ENCODE measurements around the gene ADAMTS12.

ADAMTS12 gene

DNA sequence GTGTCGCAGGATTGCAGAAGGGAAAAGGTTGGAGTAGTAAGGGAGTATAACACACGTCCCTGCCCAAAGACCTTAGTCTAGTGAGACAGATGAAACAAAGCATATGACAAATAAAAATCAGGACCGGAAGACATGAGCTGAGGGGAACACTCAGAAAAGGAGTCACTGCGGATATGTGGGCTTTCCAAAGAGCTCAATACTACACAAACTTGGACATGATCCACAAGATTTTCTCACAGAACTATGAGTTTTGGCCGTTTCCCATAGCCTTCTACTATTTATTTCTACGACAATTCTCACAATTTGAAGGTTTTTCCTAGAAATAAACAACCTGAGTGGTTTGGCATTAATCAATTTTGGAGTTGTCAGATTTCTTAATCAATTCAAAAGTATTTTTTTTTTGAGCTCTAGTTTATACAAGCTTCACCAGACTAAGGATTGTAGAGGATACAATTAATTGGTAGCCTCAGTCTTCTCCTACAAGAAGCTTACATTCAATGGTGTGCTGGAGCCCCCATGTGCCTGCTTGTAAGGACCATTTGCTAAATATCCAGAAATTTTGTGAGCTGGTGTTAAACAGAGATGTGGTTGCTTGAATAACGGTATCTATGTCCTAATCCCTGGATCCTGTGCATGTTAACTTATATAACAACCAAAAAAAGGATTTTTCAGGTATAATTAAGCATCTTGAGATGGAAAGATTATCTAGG, 91.4 kb downstream of the ADAMTS12 start:
- DNase-seq: no peak

- DNase-seq: no peak
Observed at GRCh38 chr5:33795496-33795895, 96.3 kb downstream of the ADAMTS12 start.

DNA sequence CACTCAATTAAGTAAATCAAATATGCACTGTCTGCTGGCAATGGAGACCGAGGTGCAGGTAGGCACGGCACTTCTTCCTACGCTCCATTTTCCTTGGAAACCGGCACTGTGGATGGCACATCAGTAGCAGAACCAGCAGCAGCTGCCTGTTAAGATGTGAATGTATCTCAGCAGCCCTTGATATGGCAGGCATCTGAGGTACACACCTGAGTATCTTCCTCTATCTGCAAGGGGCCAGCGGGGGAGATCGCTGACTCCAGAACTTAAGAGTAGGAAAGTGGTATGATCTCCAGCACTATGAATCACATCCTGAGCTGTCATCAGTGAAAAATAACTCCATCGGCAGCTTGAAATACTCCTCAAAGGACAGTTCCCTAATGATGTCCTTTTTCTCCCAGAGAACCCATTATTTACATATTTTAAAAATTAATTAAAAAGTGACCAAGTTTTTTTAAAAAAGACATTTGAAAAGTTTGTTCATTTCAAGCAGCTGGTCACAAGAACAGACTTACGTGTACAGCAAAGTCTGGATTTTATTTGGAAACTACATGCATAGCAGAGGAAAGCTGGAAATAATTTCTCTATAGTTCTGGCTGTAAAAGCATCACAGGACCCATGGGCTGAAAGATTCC, 97.1 kb downstream of the ADAMTS12 start:
- DNase-seq: no peak

GRCh38 chr5:33793836-33794549, 97.8 kb downstream of the ADAMTS12 start:
- DNase-seq: no peak

DNA sequence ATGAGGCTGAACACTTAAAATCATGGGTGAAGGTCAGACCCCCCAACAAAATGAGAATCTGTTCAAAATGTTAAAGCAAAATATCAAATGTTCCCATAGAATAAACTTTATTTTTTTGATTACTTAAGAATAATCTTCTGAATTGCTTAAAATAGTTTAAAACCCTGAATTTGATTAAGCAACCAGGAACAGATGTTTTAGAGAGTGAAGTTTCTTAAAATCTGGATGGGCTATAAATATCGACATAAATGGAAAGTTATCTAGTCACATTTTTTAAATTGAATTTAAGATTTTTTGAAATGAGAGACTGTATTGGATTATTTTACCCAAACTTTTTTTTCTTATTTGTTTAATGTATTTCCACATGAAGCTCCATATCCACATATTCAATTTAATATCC, 98.5 kb downstream of the ADAMTS12 start:
- DNase-seq: no peak

GRCh38 chr5:33792559-33792958, 99.2 kb downstream of the ADAMTS12 start:
- DNase-seq: no peak

DNA sequence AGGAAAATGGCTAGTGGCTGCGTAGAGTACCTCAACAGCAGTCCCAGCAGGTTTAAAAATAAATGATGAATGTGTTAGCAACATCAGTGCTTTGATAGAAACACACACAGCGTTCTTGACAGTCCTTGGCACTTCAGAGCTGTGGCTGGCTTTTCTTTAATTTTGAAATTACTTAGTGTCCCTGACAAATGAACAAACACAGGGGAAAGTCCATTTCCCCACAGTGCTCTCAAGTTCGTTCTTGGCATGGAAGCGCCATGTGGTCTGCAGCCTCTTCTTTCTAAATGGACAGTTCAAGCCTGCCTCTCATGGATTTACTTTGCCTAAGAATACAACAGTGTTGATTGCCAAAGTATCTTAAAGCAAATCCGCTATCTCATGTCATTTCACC, 102.2 kb downstream of the ADAMTS12 start:
- no peak for DNase-seq

GRCh38 chr5:33788922-33789566, 102.7 kb downstream of the ADAMTS12 start:
- DNase-seq: no peak

GRCh38 chr5:33785571-33785970, 106.2 kb downstream of the ADAMTS12 start:
- no peak for DNase-seq

GRCh38 chr5:33781286-33781685, 110.5 kb downstream of the ADAMTS12 start:
- no peak for DNase-seq

- no peak for DNase-seq
Observed at GRCh38 chr5:33776151-33776660, 115.6 kb downstream of the ADAMTS12 start.

DNA sequence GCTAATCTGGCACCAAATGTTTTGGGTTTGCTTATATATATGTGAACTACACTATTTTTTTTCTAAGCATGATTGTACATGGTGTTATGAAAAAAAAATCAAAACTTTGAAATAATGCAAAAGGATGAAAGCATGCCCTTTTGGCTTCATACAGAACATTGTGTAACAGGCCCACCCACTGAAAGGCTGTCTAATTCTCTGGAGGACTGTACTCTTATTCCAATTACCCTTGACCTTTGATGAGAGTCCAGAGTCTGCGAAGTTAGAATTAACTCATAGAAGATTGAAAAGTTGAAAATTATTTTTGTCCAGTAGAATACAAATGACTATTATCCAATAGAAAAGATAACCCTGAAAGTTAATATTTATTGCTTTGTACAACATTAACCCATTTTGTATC, 117.4 kb downstream of the ADAMTS12 start:
- DNase-seq: no peak

DNA sequence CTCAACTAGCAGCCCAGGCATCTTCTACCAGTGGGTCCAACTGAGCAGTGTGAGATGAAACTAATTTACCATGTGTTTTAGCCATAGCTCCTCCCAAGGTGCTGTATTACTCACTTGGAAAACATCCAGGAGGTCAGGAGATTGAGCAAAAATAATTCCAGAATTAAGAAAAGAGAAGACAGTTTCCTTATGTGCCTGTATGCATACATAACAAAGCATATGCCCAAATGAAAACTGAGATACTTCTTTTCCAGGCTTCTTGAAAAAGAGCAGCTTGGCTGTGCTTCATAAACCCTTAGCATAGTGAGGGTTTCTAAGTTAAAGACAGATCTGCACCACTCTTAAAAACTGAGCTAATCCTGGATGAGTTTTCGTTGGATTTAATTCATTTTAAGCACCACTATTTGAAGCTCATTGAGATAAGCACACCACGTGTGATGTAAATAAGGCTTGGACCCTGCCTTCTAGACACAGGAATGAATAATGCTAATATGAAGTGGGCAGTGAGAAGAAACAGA, 119.4 kb downstream of the ADAMTS12 start:
- DNase-seq: no peak

- DNase-seq: no peak
Observed at GRCh38 chr5:33769968-33770367, 121.8 kb downstream of the ADAMTS12 start.

DNA sequence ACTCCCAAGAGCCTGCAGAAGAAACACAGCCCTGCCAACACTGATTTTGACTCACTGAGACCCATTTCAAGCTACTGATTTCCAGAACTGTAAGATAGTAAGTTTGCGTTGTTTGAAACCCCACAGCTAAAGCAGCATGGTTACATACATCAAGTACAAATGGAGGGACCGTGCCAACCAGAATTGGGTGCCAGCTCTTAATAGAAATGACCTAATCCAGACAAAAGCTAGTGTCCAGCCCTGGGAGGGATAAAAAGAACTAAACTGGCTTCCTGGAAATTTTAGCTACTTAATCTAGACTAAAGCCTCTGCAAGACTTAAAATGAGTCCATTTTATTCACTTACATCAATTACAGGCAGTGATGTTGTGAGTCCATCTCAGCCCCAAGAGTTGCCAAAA, 122.6 kb downstream of the ADAMTS12 start:
- no peak for DNase-seq

DNA sequence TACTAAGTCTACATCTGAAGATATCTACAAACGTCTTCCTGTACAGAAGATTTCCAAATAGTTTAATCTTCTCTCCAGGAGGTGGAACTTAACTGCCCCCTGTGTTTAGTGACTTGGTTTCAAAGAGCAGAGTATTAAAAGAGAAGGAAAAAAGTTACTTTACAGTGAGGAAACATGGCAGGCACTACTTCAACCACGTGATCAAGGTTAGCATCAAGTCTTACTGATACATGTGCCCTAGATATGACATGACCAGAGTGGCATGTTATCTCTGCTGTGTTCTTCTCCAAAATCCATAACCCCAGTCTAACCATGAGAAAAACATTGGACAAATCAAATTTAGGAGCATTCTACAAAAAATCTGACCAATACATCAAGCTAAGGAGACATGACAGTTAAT, 125.8 kb downstream of the ADAMTS12 start:
- no peak for DNase-seq

- no peak for DNase-seq
Observed at GRCh38 chr5:33764786-33765185, 127.0 kb downstream of the ADAMTS12 start.

DNA sequence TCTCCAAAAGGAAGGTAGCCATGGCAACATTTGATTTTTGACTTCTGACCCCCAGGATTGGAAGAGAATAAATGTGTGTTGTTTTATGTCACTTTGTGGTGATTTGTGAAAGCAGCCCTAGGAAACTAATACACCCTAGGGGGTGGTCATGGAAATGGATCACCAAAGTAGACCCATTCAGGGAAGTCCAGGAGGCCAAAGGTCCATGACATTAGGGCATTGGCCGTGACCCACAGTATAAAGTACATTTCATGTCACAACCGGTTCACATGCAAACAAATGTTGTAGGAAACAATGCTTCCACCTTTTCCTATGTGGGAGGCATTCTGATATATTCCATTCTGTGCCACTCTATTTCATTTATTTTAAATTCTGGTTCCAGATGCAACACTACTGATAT, 128.4 kb downstream of the ADAMTS12 start:
- no peak for DNase-seq

DNA sequence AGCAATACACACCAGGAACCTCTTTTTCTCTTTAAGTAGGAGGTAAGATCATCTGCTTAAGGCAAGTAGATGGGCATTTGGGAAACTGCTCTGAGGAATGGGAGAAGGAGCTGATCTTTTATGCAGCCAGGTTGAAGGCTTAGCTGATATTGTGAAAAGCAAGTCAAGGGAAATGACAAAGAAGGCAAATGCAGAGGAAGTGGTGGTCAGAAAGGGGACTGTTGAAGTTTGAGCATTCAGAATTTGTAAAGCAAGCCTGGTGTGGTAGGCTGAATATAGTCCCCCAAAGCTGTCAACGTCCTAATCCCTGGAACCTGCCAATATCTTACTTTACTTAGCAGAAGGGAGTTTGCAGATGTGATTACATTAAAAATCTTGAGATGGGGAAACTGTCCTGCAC, 128.9 kb downstream of the ADAMTS12 start:
- no peak for DNase-seq

GRCh38 chr5:33761139-33761538, 130.7 kb downstream of the ADAMTS12 start:
- DNase-seq: no peak

DNA sequence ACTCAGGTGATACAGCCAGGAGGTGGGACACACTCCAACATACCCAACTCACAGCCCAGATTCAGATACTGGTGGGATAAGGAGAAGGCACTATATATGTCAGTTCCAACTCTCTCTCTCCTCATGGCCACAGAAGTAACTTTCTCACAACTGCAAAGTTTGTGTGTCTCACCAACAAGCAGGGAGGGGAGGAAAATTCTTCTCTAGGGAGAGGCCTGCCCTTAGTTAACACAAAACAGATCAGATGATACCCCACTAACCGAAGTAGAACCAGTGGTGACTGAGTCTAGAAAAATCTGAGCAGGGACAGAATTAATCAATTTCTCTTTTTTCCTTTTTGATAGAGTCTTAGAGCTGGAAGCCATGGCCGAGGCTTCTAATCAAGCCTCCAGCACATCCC, 133.1 kb downstream of the ADAMTS12 start:
- DNase-seq: no peak

GRCh38 chr5:33756491-33756890, 135.3 kb downstream of the ADAMTS12 start:
- DNase-seq: no peak

DNA sequence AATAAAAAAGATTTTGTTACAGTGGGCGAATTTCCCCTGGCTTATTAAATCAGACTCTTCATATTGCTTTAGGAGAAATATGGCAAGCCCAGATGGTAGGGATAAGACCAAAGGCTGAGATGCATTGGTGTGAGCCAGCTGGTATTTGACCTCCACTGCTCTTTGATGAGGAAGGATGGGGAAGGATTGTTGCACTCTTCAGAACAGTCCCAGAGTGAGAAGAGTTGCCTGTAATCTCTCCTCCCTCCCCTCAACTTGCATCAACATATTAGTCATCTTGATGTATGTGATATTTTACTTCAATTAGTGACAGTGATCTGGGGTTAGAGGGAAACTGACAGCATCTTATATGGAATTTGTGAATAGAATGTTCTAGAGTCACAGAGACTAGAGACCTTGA, 136.6 kb downstream of the ADAMTS12 start:
- DNase-seq: no peak

Measured in suppressor macrophage treated with lipopolysaccharide for 4 hours (primary cell).